SK-N-SH treated with all-trans-retinoic acid at 6 μM for 48 hours (cell line): Measurements from ENCODE around the gene ACLY.

Source experiments
- ATAC-seq: fragments of 200-7000 bp; cut with Tn5 transposase; 3 replicates; pipeline ENCODE4 v1.9.1; 2020; ENCODE audit warnings: mild to moderate bottlenecking, moderate library complexity
- ARNTL ChIP-seq: fragments of 450-650 bp; formaldehyde crosslinking; IDR thresholded peaks from 2 replicates; pipeline ENCODE4 v1.5.0; 2020; ENCODE audit warnings: low read depth, mild to moderate bottlenecking, moderate library complexity, borderline replicate concordance
- CSDC2 ChIP-seq: fragments of 250-450 bp; sonication (Bioruptor Pico); IDR thresholded peaks from 2 replicates; pipeline ENCODE4 v1.5.0; 2020; ENCODE audit warnings: mild to moderate bottlenecking, moderate library complexity
- ESRRG ChIP-seq: fragments of 250-450 bp; sonication (Bioruptor Pico); IDR thresholded peaks from 2 replicates; pipeline ENCODE4 v1.6.1; 2021; ENCODE audit warnings: mild to moderate bottlenecking
- GLIS3 ChIP-seq: fragments of 250-450 bp; sonication (Bioruptor Pico); IDR thresholded peaks from 2 replicates; pipeline ENCODE4 v1.5.0; 2020; ENCODE audit warnings: mild to moderate bottlenecking, moderate library complexity
- ISL1 ChIP-seq: fragments of 250-450 bp; sonication (Bioruptor Pico); IDR thresholded peaks from 2 replicates; pipeline ENCODE4 v2.1.2; 2022; ENCODE audit warnings: mild to moderate bottlenecking, moderate library complexity
- OSR1 ChIP-seq: fragments of 250-450 bp; sonication (Bioruptor Pico); IDR thresholded peaks from 2 replicates; pipeline ENCODE4 v1.8.0; 2022; ENCODE audit warnings: moderate library complexity, mild to moderate bottlenecking, inconsistent platforms
- PPARA ChIP-seq: fragments of 250-450 bp; sonication (Bioruptor Pico); IDR thresholded peaks from 2 replicates; pipeline ENCODE4 v1.5.0; 2020; ENCODE audit warnings: mild to moderate bottlenecking, borderline replicate concordance
- RARB ChIP-seq: fragments of 250-450 bp; sonication (Bioruptor Pico); IDR thresholded peaks from 2 replicates; pipeline ENCODE4 v1.8.0; 2021; ENCODE audit warnings: mild to moderate bottlenecking, moderate library complexity
- SNAI2 ChIP-seq: fragments of 250-450 bp; sonication (Bioruptor Pico); IDR thresholded peaks from 2 replicates; pipeline ENCODE4 v1.5.0; 2020; ENCODE audit warnings: mild to moderate bottlenecking, moderate library complexity
- TCF4 ChIP-seq: fragments of 250-450 bp; sonication (Bioruptor Pico); IDR thresholded peaks from 2 replicates; pipeline ENCODE4 v1.8.0; 2021; ENCODE audit warnings: mild to moderate bottlenecking, moderate library complexity, borderline replicate concordance
- TOX ChIP-seq: fragments of 250-450 bp; sonication (Bioruptor Pico); IDR thresholded peaks from 2 replicates; pipeline ENCODE4 v1.8.0; 2021; ENCODE audit warnings: mild to moderate bottlenecking, moderate library complexity, borderline replicate concordance
- ZC3H10 ChIP-seq: fragments of 250-450 bp; sonication (Bioruptor Pico); IDR thresholded peaks from 2 replicates; pipeline ENCODE4 v1.5.1; 2021; ENCODE audit warnings: mild to moderate bottlenecking, moderate library complexity
- ZFP3 ChIP-seq: fragments of 250-450 bp; sonication (Bioruptor Pico); IDR thresholded peaks from 2 replicates; pipeline ENCODE4 v1.5.0; 2020; ENCODE audit warnings: mild to moderate bottlenecking, moderate library complexity
- ZFP30 ChIP-seq: fragments of 450-650 bp; formaldehyde crosslinking; IDR thresholded peaks from 2 replicates; pipeline ENCODE4 v1.5.0; 2022; ENCODE audit warnings: mild to moderate bottlenecking, moderate library complexity
- ZNF565 ChIP-seq: fragments of 450-650 bp; formaldehyde crosslinking; conservative IDR thresholded peaks from 2 replicates; pipeline ENCODE4 v1.5.0; 2020; ENCODE audit warnings: low read depth, mild to moderate bottlenecking, moderate library complexity
- ZNF70 ChIP-seq: fragments of 450-650 bp; formaldehyde crosslinking; IDR thresholded peaks from 2 replicates; pipeline ENCODE4 v1.5.0; 2020; ENCODE audit warnings: mild to moderate bottlenecking, moderate library complexity
- ZNF8 ChIP-seq: fragments of 450-650 bp; formaldehyde crosslinking; IDR thresholded peaks from 2 replicates; pipeline ENCODE4 v1.5.0; 2020; ENCODE audit warnings: mild to moderate bottlenecking, moderate library complexity
- TF ChIP-seq, protein P1 (sequence below): fragments of 250-450 bp; sonication (Bioruptor Pico); IDR thresholded peaks from 2 replicates; pipeline ENCODE4 v1.5.1; 2021; ENCODE audit warnings: mild to moderate bottlenecking, moderate library complexity
- TF ChIP-seq, protein P2 (sequence below): fragments of 250-450 bp; sonication (Bioruptor Pico); IDR thresholded peaks from 2 replicates; pipeline ENCODE4 v1.8.0; 2021; ENCODE audit warnings: low read depth, mild to moderate bottlenecking, moderate library complexity, borderline replicate concordance
- TF ChIP-seq, protein P3 (sequence below): fragments of 250-450 bp; sonication (Bioruptor Pico); IDR thresholded peaks from 2 replicates; pipeline ENCODE4 v1.5.0; 2020; ENCODE audit warnings: mild to moderate bottlenecking, moderate library complexity
- TF ChIP-seq, protein P4 (sequence below): fragments of 250-450 bp; sonication (Bioruptor Pico); IDR thresholded peaks from 2 replicates; pipeline ENCODE4 v1.8.0; 2020; ENCODE audit warnings: mild to moderate bottlenecking, moderate library complexity, borderline replicate concordance

ACLY gene

DNA sequence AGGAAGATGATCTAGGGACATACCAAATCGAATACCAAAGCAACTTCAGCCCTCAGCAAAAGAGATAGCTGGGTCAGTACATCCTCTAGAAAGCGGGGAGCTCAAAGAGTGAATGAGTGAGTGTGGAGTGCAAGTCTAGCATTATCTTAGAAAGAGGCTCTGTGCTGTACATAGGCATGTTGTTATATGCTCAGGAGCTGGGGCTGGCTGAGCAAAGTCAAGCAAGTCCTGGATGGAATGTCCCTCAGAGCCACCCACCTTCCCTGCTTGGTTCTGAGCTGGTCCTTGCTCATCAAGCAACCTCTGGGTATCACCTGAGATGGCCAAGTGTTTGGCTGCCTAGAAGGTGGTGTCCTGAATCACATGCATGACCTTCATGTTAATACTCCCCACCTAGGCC is 48.7 kb downstream of the ACLY start:
- TF ChIP-seq ARNTL (CRISPR knock-in tag) (no peak), ESRRG (no peak), ZC3H10 (CRISPR knock-in tag) (no peak), ZFP30 (CRISPR knock-in tag) (no peak), CSDC2 (CRISPR knock-in tag) (no peak), SNAI2 (CRISPR knock-in tag) (no peak), OSR1 (CRISPR knock-in tag) (no peak), ISL1 (CRISPR knock-in tag) (no peak), TOX (CRISPR knock-in tag) (no peak), RARB (no peak), PPARA (no peak), GLIS3 (CRISPR knock-in tag) (no peak), ZNF8 (CRISPR knock-in tag) (no peak), ZNF70 (CRISPR knock-in tag) (no peak)
- TF ChIP-seq, protein P1, sequence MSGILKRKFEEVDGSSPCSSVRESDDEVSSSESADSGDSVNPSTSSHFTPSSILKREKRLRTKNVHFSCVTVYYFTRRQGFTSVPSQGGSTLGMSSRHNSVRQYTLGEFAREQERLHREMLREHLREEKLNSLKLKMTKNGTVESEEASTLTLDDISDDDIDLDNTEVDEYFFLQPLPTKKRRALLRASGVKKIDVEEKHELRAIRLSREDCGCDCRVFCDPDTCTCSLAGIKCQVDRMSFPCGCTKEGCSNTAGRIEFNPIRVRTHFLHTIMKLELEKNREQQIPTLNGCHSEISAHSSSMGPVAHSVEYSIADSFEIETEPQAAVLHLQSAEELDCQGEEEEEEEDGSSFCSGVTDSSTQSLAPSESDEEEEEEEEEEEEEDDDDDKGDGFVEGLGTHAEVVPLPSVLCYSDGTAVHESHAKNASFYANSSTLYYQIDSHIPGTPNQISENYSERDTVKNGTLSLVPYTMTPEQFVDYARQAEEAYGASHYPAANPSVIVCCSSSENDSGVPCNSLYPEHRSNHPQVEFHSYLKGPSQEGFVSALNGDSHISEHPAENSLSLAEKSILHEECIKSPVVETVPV (CRISPR knock-in tag), result no peak
- TF ChIP-seq, protein P2, sequence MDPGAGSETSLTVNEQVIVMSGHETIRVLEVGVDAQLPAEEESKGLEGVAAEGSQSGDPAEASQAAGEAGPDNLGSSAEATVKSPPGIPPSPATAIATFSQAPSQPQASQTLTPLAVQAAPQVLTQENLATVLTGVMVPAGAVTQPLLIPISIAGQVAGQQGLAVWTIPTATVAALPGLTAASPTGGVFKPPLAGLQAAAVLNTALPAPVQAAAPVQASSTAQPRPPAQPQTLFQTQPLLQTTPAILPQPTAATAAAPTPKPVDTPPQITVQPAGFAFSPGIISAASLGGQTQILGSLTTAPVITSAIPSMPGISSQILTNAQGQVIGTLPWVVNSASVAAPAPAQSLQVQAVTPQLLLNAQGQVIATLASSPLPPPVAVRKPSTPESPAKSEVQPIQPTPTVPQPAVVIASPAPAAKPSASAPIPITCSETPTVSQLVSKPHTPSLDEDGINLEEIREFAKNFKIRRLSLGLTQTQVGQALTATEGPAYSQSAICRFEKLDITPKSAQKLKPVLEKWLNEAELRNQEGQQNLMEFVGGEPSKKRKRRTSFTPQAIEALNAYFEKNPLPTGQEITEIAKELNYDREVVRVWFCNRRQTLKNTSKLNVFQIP (CRISPR knock-in tag), result no peak
- TF ChIP-seq, all 23 proteins: peak for 0
- ATAC-seq, result no peak

DNA sequence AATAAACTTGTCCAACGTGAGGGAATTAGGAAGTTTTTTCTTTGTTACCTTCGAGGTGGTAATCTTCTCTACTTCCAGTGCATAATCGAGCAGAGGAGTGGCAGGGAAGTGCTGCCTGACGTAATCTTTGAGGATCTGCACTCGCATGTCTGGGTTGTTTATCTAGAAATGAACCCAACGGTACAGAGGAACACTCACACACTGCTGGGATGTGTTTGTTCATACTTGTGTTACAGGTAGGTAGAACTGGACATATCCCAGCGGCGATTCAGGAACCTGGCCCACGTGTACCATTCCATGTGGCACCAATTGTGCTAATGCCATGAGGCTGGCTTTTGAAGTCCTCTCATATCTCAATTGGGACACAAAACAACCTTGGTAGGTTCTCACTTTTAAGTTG is 49.3 kb downstream of the ACLY start:
- ATAC-seq, result no peak
- TF ChIP-seq GLIS3 (CRISPR knock-in tag) (no peak), TCF4 (CRISPR knock-in tag) (no peak), ISL1 (CRISPR knock-in tag) (no peak), ZFP30 (CRISPR knock-in tag) (no peak), CSDC2 (CRISPR knock-in tag) (no peak), ZC3H10 (CRISPR knock-in tag) (no peak), ZNF565 (CRISPR knock-in tag) (no peak), TOX (CRISPR knock-in tag) (no peak), OSR1 (CRISPR knock-in tag) (no peak), ZNF8 (CRISPR knock-in tag) (no peak), ZFP3 (CRISPR knock-in tag) (no peak)
- TF ChIP-seq, protein P1 (CRISPR knock-in tag), result no peak
- TF ChIP-seq, protein P3, sequence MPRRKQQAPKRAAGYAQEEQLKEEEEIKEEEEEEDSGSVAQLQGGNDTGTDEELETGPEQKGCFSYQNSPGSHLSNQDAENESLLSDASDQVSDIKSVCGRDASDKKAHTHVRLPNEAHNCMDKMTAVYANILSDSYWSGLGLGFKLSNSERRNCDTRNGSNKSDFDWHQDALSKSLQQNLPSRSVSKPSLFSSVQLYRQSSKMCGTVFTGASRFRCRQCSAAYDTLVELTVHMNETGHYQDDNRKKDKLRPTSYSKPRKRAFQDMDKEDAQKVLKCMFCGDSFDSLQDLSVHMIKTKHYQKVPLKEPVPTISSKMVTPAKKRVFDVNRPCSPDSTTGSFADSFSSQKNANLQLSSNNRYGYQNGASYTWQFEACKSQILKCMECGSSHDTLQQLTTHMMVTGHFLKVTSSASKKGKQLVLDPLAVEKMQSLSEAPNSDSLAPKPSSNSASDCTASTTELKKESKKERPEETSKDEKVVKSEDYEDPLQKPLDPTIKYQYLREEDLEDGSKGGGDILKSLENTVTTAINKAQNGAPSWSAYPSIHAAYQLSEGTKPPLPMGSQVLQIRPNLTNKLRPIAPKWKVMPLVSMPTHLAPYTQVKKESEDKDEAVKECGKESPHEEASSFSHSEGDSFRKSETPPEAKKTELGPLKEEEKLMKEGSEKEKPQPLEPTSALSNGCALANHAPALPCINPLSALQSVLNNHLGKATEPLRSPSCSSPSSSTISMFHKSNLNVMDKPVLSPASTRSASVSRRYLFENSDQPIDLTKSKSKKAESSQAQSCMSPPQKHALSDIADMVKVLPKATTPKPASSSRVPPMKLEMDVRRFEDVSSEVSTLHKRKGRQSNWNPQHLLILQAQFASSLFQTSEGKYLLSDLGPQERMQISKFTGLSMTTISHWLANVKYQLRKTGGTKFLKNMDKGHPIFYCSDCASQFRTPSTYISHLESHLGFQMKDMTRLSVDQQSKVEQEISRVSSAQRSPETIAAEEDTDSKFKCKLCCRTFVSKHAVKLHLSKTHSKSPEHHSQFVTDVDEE, result no peak
- TF ChIP-seq, protein P4, sequence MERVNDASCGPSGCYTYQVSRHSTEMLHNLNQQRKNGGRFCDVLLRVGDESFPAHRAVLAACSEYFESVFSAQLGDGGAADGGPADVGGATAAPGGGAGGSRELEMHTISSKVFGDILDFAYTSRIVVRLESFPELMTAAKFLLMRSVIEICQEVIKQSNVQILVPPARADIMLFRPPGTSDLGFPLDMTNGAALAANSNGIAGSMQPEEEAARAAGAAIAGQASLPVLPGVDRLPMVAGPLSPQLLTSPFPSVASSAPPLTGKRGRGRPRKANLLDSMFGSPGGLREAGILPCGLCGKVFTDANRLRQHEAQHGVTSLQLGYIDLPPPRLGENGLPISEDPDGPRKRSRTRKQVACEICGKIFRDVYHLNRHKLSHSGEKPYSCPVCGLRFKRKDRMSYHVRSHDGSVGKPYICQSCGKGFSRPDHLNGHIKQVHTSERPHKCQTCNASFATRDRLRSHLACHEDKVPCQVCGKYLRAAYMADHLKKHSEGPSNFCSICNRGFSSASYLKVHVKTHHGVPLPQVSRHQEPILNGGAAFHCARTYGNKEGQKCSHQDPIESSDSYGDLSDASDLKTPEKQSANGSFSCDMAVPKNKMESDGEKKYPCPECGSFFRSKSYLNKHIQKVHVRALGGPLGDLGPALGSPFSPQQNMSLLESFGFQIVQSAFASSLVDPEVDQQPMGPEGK (CRISPR knock-in tag), result no peak
- TF ChIP-seq, protein P2 (CRISPR knock-in tag), result no peak
